ENCODE results near the gene TRIM69.

The TRIM69 gene

DNA sequence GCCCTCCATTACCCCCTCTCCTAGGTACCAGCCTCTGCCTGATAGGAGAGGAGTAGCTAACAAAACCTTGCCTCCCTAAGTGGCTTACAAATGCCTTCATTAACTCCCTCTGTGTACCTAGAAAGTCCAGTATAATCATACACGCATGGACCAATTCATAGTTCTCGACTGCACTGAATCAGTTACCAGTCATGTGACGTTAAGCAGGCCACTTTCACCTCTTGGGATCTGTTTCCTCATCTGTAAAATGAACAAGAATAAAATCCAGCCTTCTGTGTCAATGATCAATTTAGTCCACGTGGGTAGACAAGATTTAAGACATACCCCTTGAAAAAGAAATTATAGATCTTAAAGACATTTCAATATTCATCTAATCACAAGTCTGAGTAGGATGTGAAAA is 72.2 kb downstream of the TRIM69 start:
- DNase-seq (ENCODE audit: low spot score) = no peak

- DNase-seq (ENCODE audit: low spot score) = no peak
Measured at GRCh38 chr15:44810237-44810636, 73.9 kb downstream of the TRIM69 start.

GRCh38 chr15:44811337-44811736 is 75.0 kb downstream of the TRIM69 start:
- no peak for DNase-seq (ENCODE audit: low spot score)

- DNase-seq (ENCODE audit: low spot score) = no peak
Measured at GRCh38 chr15:44812029-44812517, 75.7 kb downstream of the TRIM69 start.

DNA sequence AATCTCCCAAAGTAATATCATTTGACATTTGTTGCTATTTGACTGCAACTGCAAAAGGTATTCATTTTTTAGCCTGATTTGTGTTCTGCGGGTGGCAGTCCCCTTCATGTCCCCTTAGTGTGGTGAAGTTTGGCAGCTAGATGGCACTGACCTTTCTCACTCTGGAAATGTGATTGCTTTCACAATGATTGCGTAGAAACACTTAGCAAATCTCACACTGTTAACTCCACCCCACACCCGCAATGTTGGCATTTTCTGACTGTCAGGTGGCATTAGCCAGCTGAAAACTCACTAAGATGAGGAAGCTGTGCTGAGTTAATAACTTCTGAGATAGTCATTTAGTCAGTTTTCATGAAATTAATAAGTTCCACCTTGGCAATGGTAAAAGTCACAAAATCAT is 76.9 kb downstream of the TRIM69 start:
- DNase-seq (ENCODE audit: low spot score) = no peak
